Measurements from ENCODE around the gene NSD1. TPM values are rescaled to one million over a fixed set of nuclear protein-coding genes. Genes with fewer than 3 reads are reported as not detected.
A peak's percentile ranks its signal among the peaks of the same experiment; 100 is the strongest.

NSD1 gene
- total RNA-seq, 2 experiments from 2014 or later, result 87.6 to 93.3 TPM

DNA sequence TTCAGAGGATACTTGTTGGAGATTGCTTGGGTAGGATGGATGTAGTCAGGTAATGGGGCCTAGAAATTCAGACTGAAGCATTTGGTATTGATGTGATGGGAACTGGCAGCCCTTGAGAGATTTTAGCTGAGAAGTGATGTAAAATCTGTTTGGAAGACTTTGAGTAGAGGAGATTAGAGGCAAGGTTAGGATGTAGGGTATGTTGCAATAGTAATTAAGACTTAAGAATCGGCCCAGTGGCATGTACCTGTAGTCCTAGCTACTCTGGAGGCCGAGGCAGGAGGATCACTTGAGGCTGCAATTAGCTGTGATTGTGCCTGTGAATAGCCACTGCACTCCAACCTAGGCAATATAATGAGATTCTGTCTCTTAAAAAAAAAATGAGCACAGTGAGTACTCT is 6.7 kb downstream of the NSD1 start:
- H3K36me3 ChIP-seq (ENCODE audit: insufficient read depth, low read length), result peaks cover 73% of the 10 kb centered on the region
- H3K36me3 Mint-ChIP-seq (ENCODE audit: low read depth), result peaks cover 89% of the 10 kb centered on the region
- H3K4me1 Mint-ChIP-seq (ENCODE audit: low read depth), result peaks cover 64% of the 10 kb centered on the region
- H3K4me1 ChIP-seq (ENCODE audit: insufficient read depth, low read length), result peaks cover 45% of the 10 kb centered on the region
- TF ChIP-seq, protein P1, sequence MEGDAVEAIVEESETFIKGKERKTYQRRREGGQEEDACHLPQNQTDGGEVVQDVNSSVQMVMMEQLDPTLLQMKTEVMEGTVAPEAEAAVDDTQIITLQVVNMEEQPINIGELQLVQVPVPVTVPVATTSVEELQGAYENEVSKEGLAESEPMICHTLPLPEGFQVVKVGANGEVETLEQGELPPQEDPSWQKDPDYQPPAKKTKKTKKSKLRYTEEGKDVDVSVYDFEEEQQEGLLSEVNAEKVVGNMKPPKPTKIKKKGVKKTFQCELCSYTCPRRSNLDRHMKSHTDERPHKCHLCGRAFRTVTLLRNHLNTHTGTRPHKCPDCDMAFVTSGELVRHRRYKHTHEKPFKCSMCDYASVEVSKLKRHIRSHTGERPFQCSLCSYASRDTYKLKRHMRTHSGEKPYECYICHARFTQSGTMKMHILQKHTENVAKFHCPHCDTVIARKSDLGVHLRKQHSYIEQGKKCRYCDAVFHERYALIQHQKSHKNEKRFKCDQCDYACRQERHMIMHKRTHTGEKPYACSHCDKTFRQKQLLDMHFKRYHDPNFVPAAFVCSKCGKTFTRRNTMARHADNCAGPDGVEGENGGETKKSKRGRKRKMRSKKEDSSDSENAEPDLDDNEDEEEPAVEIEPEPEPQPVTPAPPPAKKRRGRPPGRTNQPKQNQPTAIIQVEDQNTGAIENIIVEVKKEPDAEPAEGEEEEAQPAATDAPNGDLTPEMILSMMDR (IDR thresholded peaks at IDR 0.05), result no peak
- ChIA-PET CTCF (interaction anchor here (0.7 to 1.9 kb wide), 2 partner anchors 10 to 27 kb away, joined by 3 to 4 read pairs; no protein-coding TSS in a partner anchor), POLR2A (no interaction called here)
- intact Hi-C loops (cut with DNase I, micrococcal nuclease), result no loop called here
- H3K9me3 Mint-ChIP-seq, result no peaks in the 10 kb centered on the region
- no peaks in the 10 kb centered on the region for H3K27me3 ChIP-seq (ENCODE audit: control insufficient read depth in 1 of 2, insufficient read depth in 2 of 2, low read length in 2 of 2)
- DNase-seq, result no peak
- no peaks in the 10 kb centered on the region for H3K9me3 ChIP-seq (ENCODE audit: control insufficient read depth in 1 of 2, insufficient read depth in 1 of 2, low read length in 2 of 2)
- H3K4me3 ChIP-seq (ENCODE audit: low read length), result no peak overlapping the region
- peak overlapping the region; percentile 11 for H3K27ac Mint-ChIP-seq
- peak overlapping the region; percentile 30 for H3K4me3 Mint-ChIP-seq
- ATAC-seq (ENCODE audit: poor library complexity), result no peak
- H3K27ac ChIP-seq (ENCODE audit: low read depth in 1 of 2, low read length in 2 of 2), result no peak overlapping the region
- H3K27me3 Mint-ChIP-seq, result no peaks in the 10 kb centered on the region

DNA sequence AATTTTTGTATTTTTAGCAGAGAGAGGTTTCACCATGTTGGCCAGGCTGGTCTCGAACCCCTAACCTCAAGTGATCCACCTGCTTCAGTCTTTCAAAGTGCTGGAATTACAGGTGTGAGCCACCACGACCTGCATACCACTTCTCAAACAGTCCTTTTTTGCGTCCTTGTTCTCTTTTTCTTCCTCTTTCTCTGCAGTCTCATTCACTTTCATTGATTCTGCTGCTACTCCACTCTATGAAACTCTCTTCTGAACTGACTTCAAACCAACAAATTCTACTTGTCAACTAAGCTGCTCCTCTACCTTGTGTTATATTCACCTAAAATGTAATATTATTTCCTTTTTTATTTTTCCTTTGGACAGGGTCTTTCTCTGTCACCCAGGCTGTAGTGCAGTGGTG is 7.9 kb downstream of the NSD1 start:
- peaks cover 74% of the 10 kb centered on the region for H3K36me3 ChIP-seq (ENCODE audit: insufficient read depth, low read length)
- Mint-ChIP-seq H3K4me3 (no peak overlapping the region), H3K27me3 (no peaks in the 10 kb centered on the region), H3K27ac (peak overlapping the region; percentile 9), H3K36me3 (ENCODE audit: low read depth) (peaks cover 80% of the 10 kb centered on the region), H3K4me1 (ENCODE audit: low read depth) (peaks cover 52% of the 10 kb centered on the region), H3K9me3 (no peaks in the 10 kb centered on the region)
- H3K4me3 ChIP-seq (ENCODE audit: low read length), result no peak overlapping the region
- CTCF ChIA-PET, result interaction anchor here (1.9 kb wide), 1 partner anchor 28 kb away, joined by 4 read pairs; no protein-coding TSS in a partner anchor
- H3K27ac ChIP-seq (ENCODE audit: low read depth in 1 of 2, low read length in 2 of 2), result no peak overlapping the region
- no peak for ATAC-seq (ENCODE audit: poor library complexity)
- no peaks in the 10 kb centered on the region for H3K27me3 ChIP-seq (ENCODE audit: control insufficient read depth in 1 of 2, insufficient read depth in 2 of 2, low read length in 2 of 2)
- no peaks in the 10 kb centered on the region for H3K9me3 ChIP-seq (ENCODE audit: control insufficient read depth in 1 of 2, insufficient read depth in 1 of 2, low read length in 2 of 2)
- H3K4me1 ChIP-seq (ENCODE audit: insufficient read depth, low read length), result peaks cover 35% of the 10 kb centered on the region
- TF ChIP-seq, protein P1 (IDR thresholded peaks at IDR 0.05), result no peak
- DNase-seq, result no peak
- intact Hi-C loops (cut with DNase I, micrococcal nuclease), result no loop called here
- POLR2A ChIA-PET, result no interaction called here

DNA sequence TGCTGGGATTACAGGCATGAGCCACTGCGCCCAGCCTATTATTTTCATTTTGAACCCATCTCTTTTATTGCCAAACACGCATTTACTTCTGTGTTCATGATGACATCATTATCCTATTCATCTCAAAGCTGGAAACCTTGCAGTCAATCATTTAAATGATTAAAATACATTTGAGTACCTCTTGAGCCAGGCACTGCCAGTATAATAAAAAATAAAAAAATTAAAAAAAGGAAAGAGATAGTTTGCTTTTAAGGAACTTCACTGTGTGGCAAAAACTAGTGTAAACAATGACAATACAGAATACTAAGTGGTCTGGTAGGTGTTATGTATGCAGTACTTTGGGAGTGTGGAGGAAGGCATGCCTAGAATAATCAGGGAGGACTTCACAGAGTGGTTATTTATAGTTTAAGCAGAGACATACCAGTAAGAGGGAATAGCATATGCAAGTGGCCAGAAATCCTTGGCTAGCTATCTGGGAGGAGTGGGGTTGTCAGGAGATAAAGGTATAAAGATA is 8.6 kb downstream of the NSD1 start:
- Histone ChIP-seq H3K27me3 (ENCODE audit: control insufficient read depth in 1 of 2, insufficient read depth in 2 of 2, low read length in 2 of 2) (no peaks in the 10 kb centered on the region), H3K9me3 (ENCODE audit: control insufficient read depth in 1 of 2, insufficient read depth in 1 of 2, low read length in 2 of 2) (no peaks in the 10 kb centered on the region), H3K4me1 (ENCODE audit: insufficient read depth, low read length) (peaks cover 31% of the 10 kb centered on the region), H3K27ac (ENCODE audit: low read depth in 1 of 2, low read length in 2 of 2) (no peak overlapping the region), H3K4me3 (ENCODE audit: low read length) (no peak overlapping the region), H3K36me3 (ENCODE audit: insufficient read depth, low read length) (peaks cover 73% of the 10 kb centered on the region)
- Mint-ChIP-seq H3K4me3 (no peak overlapping the region), H3K27ac (no peak overlapping the region), H3K27me3 (no peaks in the 10 kb centered on the region), H3K4me1 (ENCODE audit: low read depth) (peaks cover 45% of the 10 kb centered on the region), H3K9me3 (no peaks in the 10 kb centered on the region), H3K36me3 (ENCODE audit: low read depth) (peaks cover 76% of the 10 kb centered on the region)
- TF ChIP-seq, protein P1 (IDR thresholded peaks at IDR 0.05), result no peak
- ChIA-PET POLR2A (no interaction called here), CTCF (no interaction called here)
- intact Hi-C loops (cut with DNase I, micrococcal nuclease), result no loop called here
- no peak for ATAC-seq (ENCODE audit: poor library complexity)
- no peak for DNase-seq

Data from CD4-positive, alpha-beta T cell (primary cell).